Prostate gland (tissue), 2 donors: ENCODE measurements around the gene SUPV3L1.

Source experiments
- CTCF ChIP-seq, 4 experiments: fragments of 200-600 bp in 2 of 4; fragments of 450-650 bp in 2 of 4; sonication (generic) in 2 of 4; IDR thresholded peaks; 1 replicate in 3 of 4; 2 replicates in 1 of 4; pipeline ENCODE4 v1.5.1; 2016 to 2019; ENCODE audit warnings: antibody characterized with exemption in 4 of 4, mild to moderate bottlenecking in 2 of 4, moderate library complexity in 2 of 4
- POLR2A ChIP-seq: fragments of 450-650 bp; IDR thresholded peaks from one replicate; pipeline ENCODE4 v1.6.1; 2016; ENCODE audit warnings: antibody characterized with exemption, mild to moderate bottlenecking
- POLR2AphosphoS5 ChIP-seq: sonication (generic); formaldehyde crosslinking; IDR thresholded peaks from one replicate; pipeline ENCODE4 v1.6.1; 2017; ENCODE audit warnings: antibody characterized with exemption

DNA sequence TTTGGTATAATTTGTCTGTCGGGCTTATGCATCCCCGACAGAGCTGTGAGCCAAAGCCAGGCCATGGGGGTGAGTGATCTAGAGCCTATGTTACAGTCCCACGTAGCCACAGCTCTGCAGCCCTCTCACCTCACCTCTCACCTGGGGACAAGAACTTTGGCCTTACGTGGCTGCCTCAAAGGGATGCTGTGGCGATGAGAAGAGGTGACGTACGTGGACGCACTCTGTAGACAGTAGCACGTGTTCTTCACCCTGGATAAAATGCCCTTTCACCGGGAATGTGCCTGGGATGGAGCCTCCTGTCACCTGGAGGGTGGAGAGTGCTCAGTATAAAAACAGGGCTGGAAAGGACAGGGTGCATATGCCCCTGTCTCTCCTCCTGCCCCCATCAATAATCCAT is 45.6 kb downstream of the SUPV3L1 start:
- no peak for TF ChIP-seq CTCF (IDR thresholded peaks at IDR 0.05)
- TF ChIP-seq POLR2A = no peak
- TF ChIP-seq POLR2AphosphoS5 = no peak
